Measurements from ENCODE around the gene NDUFAB1. TPM values are rescaled to one million over a fixed set of nuclear protein-coding genes. Genes with fewer than 3 reads are reported as not detected.

Gene NDUFAB1
- total and polyA plus RNA-seq, 7 donors = 101 to 398 (median 179) TPM

DNA sequence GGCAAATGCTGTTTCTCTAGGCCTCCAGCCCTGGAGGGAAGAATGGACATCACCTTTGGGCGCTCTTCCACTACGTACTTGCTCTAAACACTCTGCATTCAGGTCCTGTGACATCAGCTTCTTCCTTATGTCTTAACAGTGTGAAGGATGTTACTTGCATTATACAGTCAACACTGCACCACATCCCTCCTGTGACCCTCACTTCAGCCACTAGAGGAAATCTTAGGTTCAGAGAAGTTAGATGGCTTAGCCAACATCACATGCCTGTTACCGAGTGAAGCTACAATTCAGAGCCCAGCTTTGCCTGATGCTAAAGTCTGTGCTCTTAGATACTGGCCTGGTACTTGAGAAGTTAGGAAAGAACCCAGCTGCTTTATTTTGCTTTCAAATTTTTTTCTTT lies 20.3 kb downstream of the NDUFAB1 start:
- H3K27ac ChIP-seq = no peak overlapping the region
- H3K4me3 ChIP-seq = no peak overlapping the region
- intact Hi-C loops (cut with DNase I) = no loop called here
- DNase-seq = no peak
- WGBS, 2 donors = 93 to 94% methylated on average over 3 of the region's 3 CpGs
- H3K9me3 ChIP-seq = no peaks in the 10 kb centered on the region
- TF ChIP-seq POLR2A (IDR thresholded peaks at IDR 0.05) = no peak
- no peak for TF ChIP-seq EP300 (IDR thresholded peaks at IDR 0.05)
- TF ChIP-seq, protein P1, sequence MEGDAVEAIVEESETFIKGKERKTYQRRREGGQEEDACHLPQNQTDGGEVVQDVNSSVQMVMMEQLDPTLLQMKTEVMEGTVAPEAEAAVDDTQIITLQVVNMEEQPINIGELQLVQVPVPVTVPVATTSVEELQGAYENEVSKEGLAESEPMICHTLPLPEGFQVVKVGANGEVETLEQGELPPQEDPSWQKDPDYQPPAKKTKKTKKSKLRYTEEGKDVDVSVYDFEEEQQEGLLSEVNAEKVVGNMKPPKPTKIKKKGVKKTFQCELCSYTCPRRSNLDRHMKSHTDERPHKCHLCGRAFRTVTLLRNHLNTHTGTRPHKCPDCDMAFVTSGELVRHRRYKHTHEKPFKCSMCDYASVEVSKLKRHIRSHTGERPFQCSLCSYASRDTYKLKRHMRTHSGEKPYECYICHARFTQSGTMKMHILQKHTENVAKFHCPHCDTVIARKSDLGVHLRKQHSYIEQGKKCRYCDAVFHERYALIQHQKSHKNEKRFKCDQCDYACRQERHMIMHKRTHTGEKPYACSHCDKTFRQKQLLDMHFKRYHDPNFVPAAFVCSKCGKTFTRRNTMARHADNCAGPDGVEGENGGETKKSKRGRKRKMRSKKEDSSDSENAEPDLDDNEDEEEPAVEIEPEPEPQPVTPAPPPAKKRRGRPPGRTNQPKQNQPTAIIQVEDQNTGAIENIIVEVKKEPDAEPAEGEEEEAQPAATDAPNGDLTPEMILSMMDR (IDR thresholded peaks at IDR 0.05) = no peak
- TF ChIP-seq POLR2AphosphoS5 (IDR thresholded peaks at IDR 0.05) = no peak
- peaks cover 0 to 10% (median 0%) of the 10 kb centered on the region in 4 donors for H3K4me1 ChIP-seq
- H3K27me3 ChIP-seq = no peaks in the 10 kb centered on the region
- H3K36me3 ChIP-seq = peaks cover 7 to 90% (median 37%) of the 10 kb centered on the region in 4 donors

DNA sequence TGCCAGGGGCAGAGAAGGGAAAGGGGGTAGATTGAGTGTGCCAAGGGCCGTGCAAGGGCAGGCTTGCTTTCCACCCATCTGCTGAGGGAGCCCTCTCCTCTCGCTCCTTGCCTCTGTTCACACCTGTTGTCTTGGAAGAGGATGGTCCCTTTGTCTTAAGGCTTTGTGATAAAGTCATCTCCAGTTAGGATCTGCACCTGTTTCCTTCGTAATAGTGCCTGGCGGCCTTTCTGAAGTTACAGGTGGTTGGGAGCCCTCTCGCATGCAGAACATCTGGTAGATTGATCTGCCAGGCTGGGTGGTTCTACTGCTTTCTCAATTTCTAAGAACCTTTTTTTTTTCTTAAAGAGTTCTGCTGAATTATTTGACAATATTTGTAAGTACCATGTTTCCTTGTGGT lies 22.3 kb downstream of the NDUFAB1 start:
- no peak for TF ChIP-seq POLR2AphosphoS5 (IDR thresholded peaks at IDR 0.05)
- no peak for DNase-seq

DNA sequence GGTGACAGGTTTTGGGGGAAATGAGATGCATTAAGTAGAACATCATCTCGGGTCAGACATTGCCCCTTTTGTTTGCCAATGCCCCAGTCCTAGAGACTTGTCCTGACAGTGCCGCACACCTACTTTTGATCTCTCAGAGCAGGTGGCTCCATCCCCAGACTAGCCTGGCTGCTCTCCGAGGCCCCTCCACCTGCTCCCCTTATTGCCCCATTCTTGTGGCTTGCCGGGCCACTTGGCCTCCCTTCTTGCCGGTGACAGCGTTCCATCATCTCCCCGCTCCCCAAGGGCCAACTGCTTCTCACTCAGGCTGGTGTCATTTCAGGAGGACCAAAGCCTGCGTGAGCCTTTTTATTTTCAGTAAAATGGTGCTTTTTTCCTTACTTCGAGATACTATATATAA lies 23.7 kb downstream of the NDUFAB1 start:
- Histone ChIP-seq H3K4me3 (no peak overlapping the region), H3K36me3 (peaks cover 12 to 93% (median 51%) of the 10 kb centered on the region in 4 donors), H3K9me3 (no peaks in the 10 kb centered on the region), H3K27ac (no peak overlapping the region), H3K27me3 (no peaks in the 10 kb centered on the region), H3K4me1 (no peaks in the 10 kb centered on the region)
- WGBS, 2 donors = 95% methylated on average over 9 of the region's 9 CpGs
- no peak for DNase-seq
- TF ChIP-seq, protein P1 (IDR thresholded peaks at IDR 0.05) = no peak
- no peak for TF ChIP-seq POLR2A (IDR thresholded peaks at IDR 0.05)
- no peak for TF ChIP-seq EP300 (IDR thresholded peaks at IDR 0.05)
- no peak for TF ChIP-seq POLR2AphosphoS5 (IDR thresholded peaks at IDR 0.05)
- intact Hi-C loops (cut with DNase I) = no loop called here

More for the DNA sequence above, 22.3 kb downstream of the NDUFAB1 start:
- no peak overlapping the region for H3K27ac ChIP-seq
- no peaks in the 10 kb centered on the region for H3K9me3 ChIP-seq
- no peak overlapping the region for H3K4me3 ChIP-seq
- 81 to 84% methylated on average over 5 of the region's 5 CpGs for WGBS, 2 donors
- peaks cover 7 to 90% (median 41%) of the 10 kb centered on the region in 4 donors for H3K36me3 ChIP-seq
- H3K4me1 ChIP-seq = peaks cover 0 to 10% (median 0%) of the 10 kb centered on the region in 4 donors
- no peaks in the 10 kb centered on the region for H3K27me3 ChIP-seq
- intact Hi-C loops (cut with DNase I) = no loop called here

DNA sequence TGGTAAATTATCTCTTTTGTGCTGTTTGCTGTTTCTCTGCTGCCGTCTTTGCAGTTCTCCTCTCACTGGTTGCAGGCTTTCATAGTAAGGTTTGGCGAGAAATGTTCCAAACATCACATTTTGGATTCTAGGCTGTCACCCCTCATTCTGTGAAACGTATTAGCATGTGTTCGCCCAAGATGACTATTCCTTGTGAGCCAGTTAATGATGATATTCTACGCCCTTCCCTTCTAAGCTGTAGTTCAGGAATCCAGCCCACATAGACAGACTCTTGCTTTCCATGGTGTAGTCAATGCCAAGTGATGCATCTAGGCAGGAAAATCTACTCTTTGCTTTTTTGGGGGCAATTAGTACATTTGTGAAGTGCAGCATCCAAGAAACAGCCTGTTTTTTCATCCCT lies 24.2 kb downstream of the NDUFAB1 start:
- Histone ChIP-seq H3K27ac (no peak overlapping the region), H3K36me3 (peaks cover 16 to 97% (median 55%) of the 10 kb centered on the region in 4 donors), H3K4me1 (no peaks in the 10 kb centered on the region), H3K9me3 (no peaks in the 10 kb centered on the region), H3K4me3 (no peak overlapping the region), H3K27me3 (no peaks in the 10 kb centered on the region)
- no peak for TF ChIP-seq POLR2AphosphoS5 (IDR thresholded peaks at IDR 0.05)
- TF ChIP-seq, protein P1 (IDR thresholded peaks at IDR 0.05) = no peak
- TF ChIP-seq POLR2A (IDR thresholded peaks at IDR 0.05) = no peak
- TF ChIP-seq EP300 (IDR thresholded peaks at IDR 0.05) = no peak
- DNase-seq = no peak
- intact Hi-C loops (cut with DNase I) = no loop called here
- WGBS, 2 donors = 95% methylated on average over 5 of the region's 5 CpGs

DNA sequence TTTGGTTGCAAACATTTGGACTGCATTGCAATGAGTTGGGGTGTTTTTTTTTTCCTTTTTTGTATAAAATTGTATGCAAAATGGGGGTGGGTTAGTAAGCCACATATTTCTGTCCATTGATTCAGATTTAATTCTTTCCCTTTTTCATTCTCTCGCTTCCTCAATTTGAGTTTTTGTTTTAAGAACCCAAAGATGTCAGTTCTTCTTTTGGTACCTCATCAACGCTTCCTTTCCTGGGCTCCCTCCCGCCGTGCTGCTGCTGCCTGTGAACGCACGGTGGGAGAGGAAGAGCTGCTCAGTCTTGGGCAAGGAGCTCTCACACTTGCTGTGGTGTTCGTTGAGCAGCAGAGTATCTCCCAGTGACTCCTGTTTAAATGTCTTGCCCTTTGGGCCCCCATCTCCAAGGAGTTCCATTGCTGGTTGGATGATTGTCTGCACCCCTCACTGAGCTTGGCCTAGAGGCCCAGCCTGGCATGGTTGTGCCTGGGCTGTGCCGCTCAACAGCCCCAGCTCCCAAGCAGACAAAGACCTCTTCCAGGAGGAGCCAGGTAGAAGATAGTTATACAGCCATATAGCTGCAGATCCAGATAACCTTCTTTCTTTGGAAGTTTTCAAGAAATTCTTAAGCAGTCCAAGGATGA lies 25.0 kb downstream of the NDUFAB1 start:
- WGBS, 2 donors = 72 to 90% methylated on average over 8 of the region's 8 CpGs
- TF ChIP-seq EP300 (IDR thresholded peaks at IDR 0.05) (no peak), POLR2AphosphoS5 (IDR thresholded peaks at IDR 0.05) (no peak), POLR2A (IDR thresholded peaks at IDR 0.05) (no peak)
- TF ChIP-seq, protein P1 (IDR thresholded peaks at IDR 0.05) = no peak
- intact Hi-C loops (cut with DNase I) = no loop called here
- no peaks in the 10 kb centered on the region for H3K27me3 ChIP-seq
- no peaks in the 10 kb centered on the region for H3K4me1 ChIP-seq
- no peak overlapping the region for H3K27ac ChIP-seq
- DNase-seq = no peak
- no peak overlapping the region for H3K4me3 ChIP-seq
- peaks cover 18 to 100% (median 59%) of the 10 kb centered on the region in 4 donors for H3K36me3 ChIP-seq
- no peaks in the 10 kb centered on the region for H3K9me3 ChIP-seq

Data from sigmoid colon (tissue), 7 donors.